AG04450 (cell line): ENCODE measurements around the gene AMPH. TPM values are rescaled to one million over a fixed set of nuclear protein-coding genes. Genes with fewer than 3 reads are reported as not detected.

ENCODE experiments used
- CTCF ChIA-PET: fragments of 300-600, 350-600 bp; formaldehyde crosslinking; extraction: SDS; loops from one replicate; lab custom pipeline; 2022; ENCODE audit warnings: antibody characterized with exemption, inconsistent platforms; lab: Charles Lee
- POLR2A ChIA-PET: fragments of 350-600 bp; formaldehyde crosslinking; extraction: SDS; loops from one replicate; lab custom pipeline; 2021; ENCODE audit warnings: antibody characterized with exemption, inconsistent platforms; lab: Yijun Ruan, JAX
- DNase-seq: peaks from one replicate; pipeline ENCODE4 v3.0.0-alpha.2; 2011; ENCODE audit warnings: low read depth, low spot score
- H3K27ac ChIP-seq: one replicate; pipeline ENCODE4 v1.5.1; 2012; ENCODE audit warnings: low read depth, low read length, control low read depth
- H3K27me3 ChIP-seq: one replicate; pipeline ENCODE4 v1.6.0; 2012; ENCODE audit warnings: low read length; ENCODE audit not compliant: control insufficient read depth, insufficient read depth
- H3K4me3 ChIP-seq: 2 replicates; pipeline ENCODE4 v1.5.1; 2011; ENCODE audit warnings: mild to moderate bottlenecking, low read depth, low read length, control low read depth
- H3K9me3 ChIP-seq: 2 replicates; pipeline ENCODE4 v1.5.1; 2012; ENCODE audit warnings: low read length; ENCODE audit not compliant: control insufficient read depth, insufficient read depth
- polyA minus RNA-seq: library from RNA; depleted of rRNA, polyadenylated mRNA; stranded (reverse); fragments of >200 nt; gene quantifications from 2 replicates; pipeline ENCODE4 v1.2.3, GENCODE V29; 2011; rRNA and poly(A)+ RNA removed
- polyA plus RNA-seq: library from polyadenylated mRNA; depleted of rRNA; stranded (reverse); fragments of >200 nt; gene quantifications from 2 replicates; pipeline ENCODE4 v1.2.3, GENCODE V29; 2011; rRNA removed
- TF ChIP-seq, protein P1 (sequence below): IDR thresholded peaks from 2 replicates; pipeline ENCODE4 v1.5.1; 2011; ENCODE audit warnings: low read depth, low read length, control low read depth, inconsistent platforms

AMPH gene
- polyA plus RNA-seq, result 17.3 and 19.5 TPM in 2 replicates
- 20.2 and 21.7 TPM in 2 replicates for polyA minus RNA-seq

DNA sequence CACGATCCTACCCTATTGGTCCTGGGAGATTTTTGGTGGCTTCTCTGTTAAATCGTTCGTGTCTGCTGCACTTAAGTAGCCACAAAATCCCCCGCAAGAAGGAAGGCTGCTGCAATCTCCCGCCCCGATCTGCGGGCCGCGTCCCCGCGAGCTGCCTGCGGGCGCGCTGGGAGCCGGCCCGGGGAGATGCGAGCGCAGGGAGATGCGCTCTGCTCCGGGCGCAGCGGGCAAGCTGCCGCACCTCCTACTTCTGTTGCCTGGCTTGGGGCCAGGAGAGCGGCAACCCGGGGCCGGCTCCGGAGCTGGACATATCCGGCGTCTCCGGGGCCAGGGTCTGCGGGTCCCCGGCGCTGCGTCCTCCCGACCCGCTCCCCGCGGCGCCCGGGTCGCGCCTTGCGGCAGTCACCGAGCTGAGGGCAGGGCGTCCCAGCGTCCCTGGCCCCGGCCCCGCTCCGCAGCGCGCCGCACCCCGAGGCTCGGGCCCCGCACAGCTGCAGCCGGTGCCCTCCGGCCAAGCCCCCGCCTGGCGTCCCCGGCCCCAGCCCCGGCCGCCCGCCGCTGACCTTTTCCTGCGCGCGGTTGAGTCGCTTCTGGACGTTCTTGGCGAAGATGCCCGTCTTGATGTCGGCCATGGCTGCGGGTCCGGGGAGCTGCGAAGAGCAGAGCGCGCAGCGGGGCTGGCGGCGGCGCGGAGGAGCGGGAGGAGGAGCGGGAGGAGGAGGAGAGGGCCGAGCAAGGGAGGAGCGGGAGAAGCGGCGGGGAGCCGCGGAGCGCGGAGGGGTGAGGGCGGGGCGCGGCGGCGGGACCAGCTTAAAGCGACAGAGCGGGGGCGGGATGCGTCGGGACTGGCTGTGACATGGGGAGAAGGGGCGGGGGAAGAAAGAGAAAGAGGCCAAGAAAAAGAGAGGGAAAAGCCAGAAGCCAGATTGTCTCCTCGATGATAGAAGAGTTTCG is at the start of gene AMPH:
Gene AMPH, minus strand, starts transcription at position 654 of the 954 bp plus-strand sequence. Its CDS starts 22 bp downstream, at position 632.
- Histone ChIP-seq H3K9me3 (no peaks in the 10 kb centered on the region), H3K4me3 (peak within 1 kb of the TSS; percentile 61), H3K27ac (no peak within 1 kb of the TSS), H3K27me3 (peaks cover 3% of the 10 kb centered on the region)
- TF ChIP-seq, protein P1, sequence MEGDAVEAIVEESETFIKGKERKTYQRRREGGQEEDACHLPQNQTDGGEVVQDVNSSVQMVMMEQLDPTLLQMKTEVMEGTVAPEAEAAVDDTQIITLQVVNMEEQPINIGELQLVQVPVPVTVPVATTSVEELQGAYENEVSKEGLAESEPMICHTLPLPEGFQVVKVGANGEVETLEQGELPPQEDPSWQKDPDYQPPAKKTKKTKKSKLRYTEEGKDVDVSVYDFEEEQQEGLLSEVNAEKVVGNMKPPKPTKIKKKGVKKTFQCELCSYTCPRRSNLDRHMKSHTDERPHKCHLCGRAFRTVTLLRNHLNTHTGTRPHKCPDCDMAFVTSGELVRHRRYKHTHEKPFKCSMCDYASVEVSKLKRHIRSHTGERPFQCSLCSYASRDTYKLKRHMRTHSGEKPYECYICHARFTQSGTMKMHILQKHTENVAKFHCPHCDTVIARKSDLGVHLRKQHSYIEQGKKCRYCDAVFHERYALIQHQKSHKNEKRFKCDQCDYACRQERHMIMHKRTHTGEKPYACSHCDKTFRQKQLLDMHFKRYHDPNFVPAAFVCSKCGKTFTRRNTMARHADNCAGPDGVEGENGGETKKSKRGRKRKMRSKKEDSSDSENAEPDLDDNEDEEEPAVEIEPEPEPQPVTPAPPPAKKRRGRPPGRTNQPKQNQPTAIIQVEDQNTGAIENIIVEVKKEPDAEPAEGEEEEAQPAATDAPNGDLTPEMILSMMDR, result no peak
- peak; percentile 7 for DNase-seq
- CTCF ChIA-PET, result interaction anchor here (0.6 to 1.3 kb wide), 8 partner anchors 11 to 291 kb away, joined by 3 to 10 read pairs (median 4); no protein-coding TSS in a partner anchor
- POLR2A ChIA-PET, result interaction anchor here (0.6 to 1.4 kb wide), 4 partner anchors 88 to 242 kb away, joined by 4 to 8 read pairs (median 5); no protein-coding TSS in a partner anchor

DNA sequence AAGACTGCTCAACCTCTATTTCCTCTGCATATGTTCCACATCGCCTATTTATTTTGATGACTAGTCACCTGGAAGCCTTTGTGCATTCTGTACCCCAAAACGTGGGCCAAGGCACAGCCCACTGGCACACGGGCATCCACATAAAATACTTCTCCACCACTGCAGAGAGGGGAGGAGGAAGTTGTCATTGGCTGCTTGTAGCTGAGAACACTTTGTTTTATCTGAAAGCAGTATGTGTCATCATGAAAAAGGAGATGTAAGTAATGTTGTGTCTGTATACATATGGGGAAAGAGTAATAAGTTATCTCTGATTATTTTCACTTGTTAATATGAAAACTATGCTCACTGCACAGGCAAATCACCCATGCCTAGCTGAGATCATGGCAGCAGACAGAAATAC is 48.2 kb upstream of the AMPH start:
- Histone ChIP-seq H3K27ac (no peak overlapping the region), H3K9me3 (no peaks in the 10 kb centered on the region; the same call in 1 of the 2 replicates), H3K4me3 (no peak overlapping the region), H3K27me3 (no peaks in the 10 kb centered on the region)
- CTCF ChIA-PET, result interaction anchor here (0.7 to 1.6 kb wide), 2 partner anchors 227 to 308 kb away, joined by 3 read pairs; no protein-coding TSS in a partner anchor
- TF ChIP-seq, protein P1, result no peak
- no peak for DNase-seq
- POLR2A ChIA-PET, result interaction anchor here (0.6 kb wide), 1 partner anchor 405 kb away, joined by 3 read pairs; no protein-coding TSS in a partner anchor

DNA sequence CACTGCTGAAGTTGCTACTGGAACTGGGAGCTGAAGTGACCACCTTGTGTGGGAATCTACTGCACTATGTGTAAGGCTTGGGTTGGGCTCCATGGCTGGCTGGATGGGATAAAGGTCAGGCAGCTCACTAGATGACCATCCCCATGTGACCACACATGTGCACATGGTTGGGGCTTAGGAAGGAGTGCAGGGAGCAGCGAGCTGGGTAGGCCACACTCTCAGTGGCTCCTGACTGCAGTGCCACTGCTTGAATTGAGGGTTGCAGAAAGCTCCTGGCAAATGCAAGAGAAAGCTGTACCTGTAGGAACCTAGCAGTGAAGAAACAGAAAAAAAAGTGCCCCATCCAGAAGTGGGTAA is 47.5 kb upstream of the AMPH start:
- Histone ChIP-seq H3K27me3 (no peaks in the 10 kb centered on the region), H3K4me3 (no peak overlapping the region), H3K9me3 (no peaks in the 10 kb centered on the region; the same call in 1 of the 2 replicates), H3K27ac (no peak overlapping the region)
- no peak for DNase-seq
- TF ChIP-seq, protein P1, result no peak
- CTCF ChIA-PET, result interaction anchor here (0.7 to 1.6 kb wide), 2 partner anchors 226 to 307 kb away, joined by 3 read pairs; no protein-coding TSS in a partner anchor
- POLR2A ChIA-PET, result no interaction called here

DNA sequence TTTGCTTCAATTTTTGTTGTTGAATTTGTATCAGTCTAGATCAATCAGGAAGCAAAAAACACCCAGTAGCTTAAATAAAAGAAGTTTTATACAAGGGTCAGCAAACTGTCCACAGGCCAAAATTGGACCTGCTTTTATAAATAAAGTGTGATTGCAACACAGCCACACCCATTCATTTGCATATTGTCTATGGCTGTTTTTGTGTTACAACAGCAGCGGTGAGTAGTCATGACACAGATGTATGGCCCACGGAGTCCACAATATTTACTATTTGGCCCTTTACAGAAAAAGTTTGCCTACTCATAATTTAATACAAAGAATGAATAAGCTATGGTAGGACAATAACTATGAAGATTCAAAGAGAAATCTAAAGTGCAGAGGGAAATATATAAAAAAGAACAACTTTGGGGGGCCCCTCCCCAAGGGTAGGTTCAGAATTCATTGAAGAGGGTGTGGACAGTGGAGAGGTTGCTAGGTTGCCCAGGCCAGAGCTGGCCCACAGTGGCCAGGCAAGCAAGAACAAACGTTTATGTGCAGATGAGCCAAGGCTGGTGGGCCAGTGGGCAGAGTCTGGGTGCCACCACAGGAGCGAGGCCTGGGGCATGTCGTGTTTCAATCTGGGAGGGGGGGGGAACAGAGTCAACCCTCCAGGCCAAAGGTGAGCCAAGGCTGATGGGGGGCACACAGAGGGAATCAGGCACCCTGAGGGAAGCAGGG is 47.0 kb upstream of the AMPH start:
- no peak for DNase-seq
- POLR2A ChIA-PET, result no interaction called here

More for the DNA sequence above, 47.0 kb upstream of the AMPH start:
- Histone ChIP-seq H3K27me3 (no peaks in the 10 kb centered on the region), H3K9me3 (no peaks in the 10 kb centered on the region; the same call in 1 of the 2 replicates), H3K27ac (no peak overlapping the region), H3K4me3 (no peak overlapping the region)
- CTCF ChIA-PET, result interaction anchor here (1.6 kb wide), 1 partner anchor 226 kb away, joined by 3 read pairs; no protein-coding TSS in a partner anchor
- TF ChIP-seq, protein P1, result no peak
